Activated CD4-positive, alpha-beta T cell treated with anti-CD3 and anti-CD28 coated beads, Interleukin-2, amount 10 ng/mL, durations not matched to agents 24 days and 14 days (primary cell): ENCODE data around the gene SUSD4. TPM values are rescaled to one million over a fixed set of nuclear protein-coding genes. Genes with fewer than 3 reads are reported as not detected.

Experiments
- DNase-seq: peaks from one replicate; pipeline ENCODE4 v3.0.0; 2022
- H3K27ac Mint-ChIP-seq: one replicate; pipeline ENCODE4 v1.8.0; 2022; ENCODE audit warnings: mild to moderate bottlenecking, mixed read lengths
- H3K27me3 Mint-ChIP-seq: one replicate; pipeline ENCODE4 v1.8.0; 2022; ENCODE audit warnings: mixed read lengths
- H3K36me3 Mint-ChIP-seq: one replicate; pipeline ENCODE4 v1.8.0; 2022; ENCODE audit warnings: low read depth, mild to moderate bottlenecking, mixed read lengths
- H3K4me1 Mint-ChIP-seq: one replicate; pipeline ENCODE4 v1.8.0; 2021; ENCODE audit warnings: mixed read lengths
- H3K4me3 Mint-ChIP-seq: one replicate; pipeline ENCODE4 v1.8.0; 2022; ENCODE audit warnings: mild to moderate bottlenecking, moderate library complexity, mixed read lengths
- H3K9me3 Mint-ChIP-seq: one replicate; pipeline ENCODE4 v1.8.0; 2021; ENCODE audit warnings: mixed read lengths
- intact Hi-C: fragments of 100-400 bp; cut with micrococcal nuclease; formaldehyde crosslinking; loops from one replicate; pipeline ENCODE4 v1.15.1; 2023
- total RNA-seq: library from RNA; stranded (reverse); gene quantifications from 2 replicates; pipeline ENCODE4 v1.2.3, GENCODE V29; 2022

Gene SUSD4
- total RNA-seq, 1 donor from 2014 or later, result not detected

DNA sequence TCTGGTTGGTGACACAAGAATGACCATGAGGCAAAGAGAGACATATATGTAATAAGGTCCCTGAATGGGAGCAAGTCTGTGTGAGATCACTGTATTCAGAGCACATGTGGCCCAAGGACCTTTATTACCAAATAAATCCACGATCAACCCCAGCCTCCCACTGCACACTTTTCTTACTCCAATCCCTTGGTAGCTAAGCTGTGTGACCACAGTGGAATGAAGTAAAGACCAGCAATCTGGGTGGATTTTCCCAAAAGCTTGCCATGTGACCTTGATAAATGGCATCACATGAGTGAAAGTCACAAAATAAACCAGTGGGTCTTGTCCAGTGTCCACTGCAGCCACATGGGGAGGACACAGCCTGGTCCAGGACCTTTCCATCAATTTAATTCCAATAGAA, 184.2 kb downstream of the SUSD4 start:
- H3K36me3 Mint-ChIP-seq, result no peaks in the 10 kb centered on the region
- H3K4me1 Mint-ChIP-seq, result no peaks in the 10 kb centered on the region
- no peaks in the 10 kb centered on the region for H3K9me3 Mint-ChIP-seq
- no peak for DNase-seq
- H3K27ac Mint-ChIP-seq, result no peak overlapping the region
- no peak overlapping the region for H3K4me3 Mint-ChIP-seq
- H3K27me3 Mint-ChIP-seq, result peaks cover 12% of the 10 kb centered on the region
- intact Hi-C loops, result no loop called here

DNA sequence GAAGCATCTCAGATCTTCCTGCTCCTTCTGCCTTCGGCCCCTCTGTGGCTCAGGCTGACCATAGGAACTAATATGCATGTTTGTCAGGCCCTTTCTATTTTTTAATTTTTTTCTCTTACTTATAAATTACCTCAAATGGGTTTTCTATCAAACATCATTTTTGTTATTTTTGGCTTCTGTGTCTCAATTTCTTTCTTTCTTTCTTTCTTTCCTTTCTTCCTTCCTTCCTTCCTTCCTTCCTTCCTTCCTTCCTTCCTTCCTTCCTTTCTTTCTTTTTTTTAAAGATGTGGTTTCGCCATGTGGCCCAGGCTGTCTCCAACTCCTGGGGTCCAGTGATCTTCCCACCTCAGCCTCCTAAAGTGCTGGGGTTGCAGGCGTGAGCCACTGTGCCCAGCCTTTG, 184.7 kb downstream of the SUSD4 start:
- DNase-seq, result no peak
- intact Hi-C loops, result no loop called here
- Mint-ChIP-seq H3K9me3 (no peaks in the 10 kb centered on the region), H3K27ac (no peak overlapping the region), H3K4me1 (no peaks in the 10 kb centered on the region), H3K27me3 (peaks cover 12% of the 10 kb centered on the region), H3K36me3 (no peaks in the 10 kb centered on the region), H3K4me3 (no peak overlapping the region)

DNA sequence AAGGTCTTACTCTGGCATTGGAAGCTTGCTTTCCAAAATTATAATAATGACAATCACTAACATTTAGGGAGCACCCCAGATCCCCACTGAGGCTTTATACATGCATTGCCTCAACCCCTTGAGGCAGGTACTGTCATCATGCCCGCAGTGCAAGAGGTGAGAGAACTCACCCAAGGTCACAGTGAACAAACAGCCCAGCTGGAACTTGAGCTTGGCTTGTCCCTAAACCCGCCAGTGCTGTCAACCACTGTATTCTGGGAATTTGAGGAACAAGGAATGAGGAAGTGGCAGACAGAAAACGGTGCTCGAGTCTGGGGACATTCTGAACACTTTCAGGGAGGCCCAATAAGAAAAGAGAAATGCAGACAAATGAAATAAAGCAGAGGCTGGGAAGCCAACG, 186.3 kb downstream of the SUSD4 start:
- Mint-ChIP-seq H3K36me3 (no peaks in the 10 kb centered on the region), H3K27ac (no peak overlapping the region), H3K4me3 (no peak overlapping the region), H3K27me3 (peaks cover 12% of the 10 kb centered on the region), H3K4me1 (no peaks in the 10 kb centered on the region), H3K9me3 (no peaks in the 10 kb centered on the region)
- intact Hi-C loops, result no loop called here
- DNase-seq, result no peak

DNA sequence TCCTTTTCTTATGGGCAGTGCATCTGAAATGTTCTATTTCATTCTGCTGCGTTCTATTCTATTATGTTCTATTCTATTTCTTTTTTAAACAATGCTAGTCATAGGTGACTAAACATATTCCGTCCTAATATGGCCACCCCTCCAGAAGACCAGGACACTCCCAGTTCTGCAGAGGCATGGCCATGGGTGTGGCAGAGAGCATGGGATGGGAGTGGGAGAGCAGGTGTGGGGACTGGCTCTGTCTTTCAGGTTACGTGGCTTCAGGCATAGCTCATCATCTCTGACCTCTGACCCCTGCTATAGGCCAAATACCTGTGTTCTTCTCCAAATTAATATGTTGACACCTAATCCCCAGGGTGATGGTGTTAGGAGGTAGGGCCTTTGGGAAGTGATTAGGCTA, 187.5 kb downstream of the SUSD4 start:
- no peak for DNase-seq
- intact Hi-C loops, result no loop called here
- Mint-ChIP-seq H3K4me1 (no peaks in the 10 kb centered on the region), H3K4me3 (no peak overlapping the region), H3K36me3 (no peaks in the 10 kb centered on the region), H3K9me3 (no peaks in the 10 kb centered on the region), H3K27me3 (peaks cover 6% of the 10 kb centered on the region), H3K27ac (no peak overlapping the region)

DNA sequence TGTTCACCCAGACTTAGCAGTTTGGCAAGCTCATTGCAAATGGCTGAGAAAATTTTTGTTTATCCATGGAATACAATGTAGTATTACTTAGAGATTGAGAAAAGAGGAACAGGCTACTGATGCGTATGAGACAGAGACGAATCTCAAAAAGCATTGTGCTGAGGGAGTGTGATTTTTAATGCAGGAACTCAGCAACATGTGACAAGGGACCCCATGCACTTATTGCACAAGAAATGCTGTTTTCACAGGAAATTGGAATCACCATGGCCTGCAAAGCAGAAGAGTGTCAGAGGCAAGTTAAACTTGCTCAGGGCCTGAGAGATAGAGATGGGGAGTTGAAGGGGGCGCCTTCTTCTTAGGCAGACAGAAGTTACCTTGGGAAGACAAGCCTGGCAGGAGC, 188.3 kb downstream of the SUSD4 start:
- Mint-ChIP-seq H3K9me3 (peaks cover 3% of the 10 kb centered on the region), H3K27me3 (peaks cover 6% of the 10 kb centered on the region), H3K27ac (no peak overlapping the region), H3K4me1 (no peaks in the 10 kb centered on the region), H3K4me3 (no peak overlapping the region), H3K36me3 (no peaks in the 10 kb centered on the region)
- no peak for DNase-seq
- intact Hi-C loops, result no loop called here

DNA sequence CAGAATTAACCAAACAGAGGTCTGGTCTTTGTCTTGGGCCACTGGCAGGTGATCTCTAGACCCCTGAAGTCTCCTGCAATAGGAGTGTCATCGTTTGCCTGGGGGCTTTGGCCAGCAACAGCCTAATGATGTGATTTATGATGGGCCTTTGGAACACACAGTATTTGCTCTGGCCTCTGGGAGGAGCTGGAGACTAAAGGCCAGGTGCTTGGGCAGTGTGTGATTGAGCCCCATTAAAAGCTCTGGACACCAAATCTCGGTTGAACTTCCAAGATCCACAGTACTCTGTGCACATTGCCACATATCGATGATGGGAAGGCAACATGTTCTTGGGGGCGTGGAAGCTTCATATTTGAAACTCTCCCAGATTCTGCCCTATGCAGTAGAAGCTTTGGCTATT, 188.9 kb downstream of the SUSD4 start:
- H3K27me3 Mint-ChIP-seq, result peaks cover 8% of the 10 kb centered on the region
- peaks cover 3% of the 10 kb centered on the region for H3K9me3 Mint-ChIP-seq
- no peak overlapping the region for H3K27ac Mint-ChIP-seq
- no peaks in the 10 kb centered on the region for H3K36me3 Mint-ChIP-seq
- H3K4me1 Mint-ChIP-seq, result no peaks in the 10 kb centered on the region
- intact Hi-C loops, result no loop called here
- DNase-seq, result no peak
- no peak overlapping the region for H3K4me3 Mint-ChIP-seq

Other genes with a start within 250 kb of the SUSD4 start
- gene TLR5, start 220.9 kb downstream of the SUSD4 start, total RNA-seq, result 0.09 TPM in 1 of 2 replicates, not detected in the other
- not detected in 2 replicates for gene CCDC185, start 29.2 kb upstream of the SUSD4 start, total RNA-seq